PC-9 (cell line): ENCODE measurements around the gene FASN. TPM values are rescaled to one million over a fixed set of nuclear protein-coding genes. Genes with fewer than 3 reads are reported as not detected.
A peak's percentile ranks its signal among the peaks of the same experiment; 100 is the strongest.
"Not testable (repeated sequence)": the region's sequence is repeated elsewhere in the genome, so short reads cannot be mapped to it uniquely, and the experiment has no call there.

ENCODE experiments used
- BruUV-seq: library from RNA; stranded (reverse); fragments of 400-500 nt; replicated peaks from 2 replicates; lab custom pipeline; 2021; lab: Mats Ljungman, UMichigan
- CTCF ChIA-PET: fragments of 300-600 bp; sonication (Branson Sonifier 250); formaldehyde crosslinking; loops from one replicate; lab custom pipeline; 2022; ENCODE audit warnings: antibody characterized with exemption; lab: Charles Lee
- POLR2A ChIA-PET: fragments of 300-600 bp; sonication (Branson Sonifier 250); formaldehyde crosslinking; loops from one replicate; lab custom pipeline; 2022; ENCODE audit warnings: antibody characterized with exemption; ENCODE audit not compliant: unreplicated experiment; lab: Charles Lee
- DNase-seq, 2 experiments: peaks; one replicate each; pipeline versions ENCODE4 v3.0.0 to v3.0.0-alpha.2; 2015 to 2022; ENCODE audit warnings: mixed read lengths in 1 of 2
- H2AFZ ChIP-seq: fragments of 200-600 bp; sonication (generic); 2 replicates; pipeline ENCODE4 v1.8.1; 2017; ENCODE audit warnings: antibody characterized with exemption
- H3F3A ChIP-seq: fragments of 200-600 bp; sonication (generic); 2 replicates; pipeline ENCODE4 v1.8.1; 2017; ENCODE audit warnings: antibody characterized with exemption, mild to moderate bottlenecking, low read depth; ENCODE audit not compliant: insufficient read depth
- H3K27ac ChIP-seq: fragments of 200-600 bp; sonication (generic); 2 replicates; pipeline ENCODE4 v1.6.1; 2016; ENCODE audit warnings: mixed run types
- H3K27me3 ChIP-seq: fragments of 200-600 bp; sonication (generic); 2 replicates; pipeline ENCODE4 v1.6.1; 2016; ENCODE audit warnings: low read depth, mixed run types; ENCODE audit not compliant: insufficient read depth
- H3K36me3 ChIP-seq: fragments of 200-600 bp; sonication (generic); 2 replicates; pipeline ENCODE4 v1.6.1; 2016; ENCODE audit warnings: low read depth, mixed run types
- H3K4me1 ChIP-seq: fragments of 200-600 bp; sonication (generic); replicated peaks from 2 replicates; pipeline ENCODE4 v1.6.1; 2016; ENCODE audit warnings: mixed run types; ENCODE audit not compliant: insufficient read depth
- H3K4me2 ChIP-seq: fragments of 200-600 bp; sonication (generic); 2 replicates; pipeline ENCODE4 v1.6.1; 2017; ENCODE audit warnings: mixed run types
- H3K4me3 ChIP-seq: fragments of 200-600 bp; sonication (generic); 2 replicates; pipeline ENCODE4 v1.6.1; 2016; ENCODE audit warnings: mixed run types
- H3K79me2 ChIP-seq: fragments of 200-600 bp; sonication (generic); 2 replicates; pipeline ENCODE4 v1.6.1; 2017; ENCODE audit warnings: low read depth, mixed run types
- H3K9me2 ChIP-seq: fragments of 200-600 bp; sonication (generic); 2 replicates; pipeline ENCODE4 v1.8.1; 2017; ENCODE audit warnings: mild to moderate bottlenecking; ENCODE audit not compliant: insufficient read depth
- H3K9me3 ChIP-seq: fragments of 200-600 bp; sonication (generic); 2 replicates; pipeline ENCODE4 v1.8.1; 2016; ENCODE audit warnings: low read depth; ENCODE audit not compliant: insufficient read depth
- H4K20me1 ChIP-seq: fragments of 200-600 bp; sonication (generic); 2 replicates; pipeline ENCODE4 v1.8.1; 2017; ENCODE audit not compliant: insufficient read depth
- CTCF ChIP-seq: fragments of 200-600 bp; sonication (generic); conservative IDR thresholded peaks from 2 replicates; pipeline ENCODE4 v1.6.1; 2017; ENCODE audit warnings: mixed run types, antibody characterized with exemption, mild to moderate bottlenecking, moderate library complexity
- EZH2 ChIP-seq: fragments of 200-600 bp; sonication (generic); IDR thresholded peaks from 2 replicates; pipeline ENCODE4 v1.8.0; 2017; ENCODE audit warnings: antibody characterized with exemption, low read depth
- intact Hi-C: fragments of 100-400 bp; cut with micrococcal nuclease; formaldehyde crosslinking; loops from one replicate; pipeline ENCODE4 v1.10.0; 2022; ENCODE audit not compliant: unreplicated experiment
- total RNA-seq: library from RNA; stranded (reverse); gene quantifications from 2 replicates; pipeline ENCODE4 v1.2.3, GENCODE V29; 2021

FASN gene
- total RNA-seq, 1 experiment from 2014 or later: 658 TPM

- Histone ChIP-seq H3K4me1 (0 out of 2 replicates have a peak, but pooled peaks cover 6% of the 10 kb centered on the region), H2AFZ (no peak overlapping the region), H3K9me3 (no peaks in the 10 kb centered on the region), H3K4me3 (no peak overlapping the region), H3K9me2 (no peaks in the 10 kb centered on the region), H4K20me1 (no peaks in the 10 kb centered on the region), H3K27ac (no peak overlapping the region), H3K4me2 (no peak overlapping the region), H3K27me3 (no peaks in the 10 kb centered on the region), H3F3A (peaks cover 4% of the 10 kb centered on the region; the same call in 1 of the 2 replicates), H3K79me2 (no peaks in the 10 kb centered on the region), H3K36me3 (no peaks in the 10 kb centered on the region)
- BruUV-seq: no TSS peak
- TF ChIP-seq CTCF (no peak), EZH2 (no peak)
- ChIA-PET POLR2A (no interaction called here), CTCF (no interaction called here)
- no peak for DNase-seq
- intact Hi-C loops: loop anchor here (5.0 to 10.0 kb wide), 2 partner anchors 58 to 205 kb away; partner anchors contain the start of gene FASN
Measured at GRCh38 chr17:82039695-82040299, 58.2 kb downstream of the FASN start.

- CTCF ChIA-PET, H3K4me1 ChIP-seq, H3K27me3 ChIP-seq, H4K20me1 ChIP-seq, BruUV-seq, H3K27ac ChIP-seq, H3K4me3 ChIP-seq, H3K4me2 ChIP-seq, H2AFZ ChIP-seq, H3F3A ChIP-seq, DNase-seq, H3K9me2 ChIP-seq, H3K9me3 ChIP-seq, POLR2A ChIA-PET, H3K36me3 ChIP-seq, H3K79me2 ChIP-seq: not testable (repeated sequence)
- intact Hi-C loops: loop anchor here (5.0 to 10.0 kb wide), 2 partner anchors 58 to 206 kb away; partner anchors contain the start of gene FASN
Measured at GRCh38 chr17:82038796-82039409, 59.1 kb downstream of the FASN start.

- Histone ChIP-seq H3K4me3 (peak overlapping the region; percentile 66; the same call in 1 of the 2 replicates), H2AFZ (peak overlapping the region; percentile 62; the same call in 1 of the 2 replicates), H3K27me3 (no peaks in the 10 kb centered on the region), H3F3A (peaks cover 4% of the 10 kb centered on the region; the same call in 1 of the 2 replicates), H4K20me1 (no peaks in the 10 kb centered on the region), H3K9me2 (no peaks in the 10 kb centered on the region), H3K36me3 (no peaks in the 10 kb centered on the region), H3K4me2 (peak overlapping the region; percentile 90), H3K9me3 (no peaks in the 10 kb centered on the region), H3K79me2 (no peaks in the 10 kb centered on the region), H3K27ac (no peak overlapping the region), H3K4me1 (0 out of 2 replicates have a peak, but pooled peaks cover 6% of the 10 kb centered on the region)
- intact Hi-C loops: loop anchor here (2.0 to 10.0 kb wide), 3 partner anchors 59 to 207 kb away; partner anchors contain the start of gene FASN
- ChIA-PET CTCF (interaction anchor here (0.6 to 1.0 kb wide), 7 partner anchors 15 to 121 kb away, joined by 3 to 10 read pairs (median 3); partner anchors contain the start of genes CENPX, FASN and LRRC45), POLR2A (interaction anchor here (0.5 to 0.9 kb wide), 6 partner anchors 21 to 684 kb away, joined by 5 to 8 read pairs (median 6); partner anchors contain the start of gene DUS1L)
- no peak for TF ChIP-seq EZH2
- TF ChIP-seq CTCF: no peak
- no TSS peak for BruUV-seq
- no peak for DNase-seq
Measured at GRCh38 chr17:82037889-82038195, 60.2 kb downstream of the FASN start.
